Stomach (tissue), 9 donors: Measurements from ENCODE around the gene PPP2R5D. TPM values are rescaled to one million over a fixed set of nuclear protein-coding genes. Genes with fewer than 3 reads are reported as not detected.
"Not testable (repeated sequence)": the region's sequence is repeated elsewhere in the genome, so short reads cannot be mapped to it uniquely, and the experiment has no call there.

ENCODE experiments used
- DNase-seq, 2 donors: peaks; one replicate each; pipeline versions ENCODE4 v3.0.0 to v3.0.0-alpha.2; 2013 to 2019
- H3K27ac ChIP-seq, 5 donors: fragments of 200-600 bp in 4 of 5; sonication (generic) in 4 of 5; one replicate each; pipeline ENCODE4 v1.5.1; 2013 to 2019; ENCODE audit warnings: mild to moderate bottlenecking in 1 of 5, moderate library complexity in 1 of 5
- H3K27me3 ChIP-seq, 3 donors: fragments of 200-600 bp; sonication (generic); one replicate each; pipeline ENCODE4 v1.5.1; 2017 to 2019; ENCODE audit warnings: mixed run types in 1 of 3
- H3K36me3 ChIP-seq, 4 donors: fragments of 200-600 bp; sonication (generic); 1 replicate in 3 of 4; 2 replicates in 1 of 4; pipeline ENCODE4 v1.5.1; 2016 to 2019
- H3K4me1 ChIP-seq, 4 donors: fragments of 200-600 bp; sonication (generic); one replicate each; pipeline ENCODE4 v1.5.1; 2016 to 2019
- H3K4me3 ChIP-seq, 4 donors: fragments of 200-600 bp; sonication (generic) in 3 of 4; one replicate each; pipeline ENCODE4 v1.5.1; 2016 to 2019; ENCODE audit warnings: mild to moderate bottlenecking in 1 of 4
- H3K9me3 ChIP-seq, 4 donors: fragments of 200-600 bp; sonication (generic); one replicate each; pipeline ENCODE4 v1.5.1; 2016 to 2019
- CTCF ChIP-seq, 7 experiments: fragments of 450-650 bp in 4 of 7; fragments of 200-600 bp in 3 of 7; sonication (generic) in 3 of 7; IDR thresholded peaks; one replicate each; pipeline ENCODE4 v1.5.1; 2016 to 2019; ENCODE audit warnings: antibody characterized with exemption in 7 of 7, control low read depth in 2 of 7, mild to moderate bottlenecking in 1 of 7
- EP300 ChIP-seq: sonication (generic); formaldehyde crosslinking; IDR thresholded peaks from one replicate; pipeline ENCODE4 v1.6.1; 2017; ENCODE audit warnings: antibody characterized with exemption
- POLR2A ChIP-seq, 4 donors: fragments of 450-650 bp; IDR thresholded peaks; one replicate each; pipeline ENCODE4 v1.6.1; 2016; ENCODE audit warnings: antibody characterized with exemption in 4 of 4, control low read depth in 2 of 4, mild to moderate bottlenecking in 1 of 4, moderate library complexity in 1 of 4
- POLR2AphosphoS5 ChIP-seq, 3 donors: sonication (generic); formaldehyde crosslinking; IDR thresholded peaks; one replicate each; pipeline ENCODE4 v1.6.1; 2016; ENCODE audit warnings: antibody characterized with exemption in 3 of 3
- WGBS, 5 donors: extraction: QIAGEN DNeasy Blood & Tissue Kit in 3 of 5; methylation state at CpG; one replicate each; pipeline versions ENCODE4 v1.1.5 to v1.1.7; 2013 to 2018; 5-methylcytosine and 5-hydroxymethylcytosine counted together
- intact Hi-C: fragments of 100-400 bp; cut with DNase I; formaldehyde crosslinking; loops from one replicate; pipeline ENCODE4 v1.15.1; 2023; ENCODE audit warnings: low total_unique reads
- polyA plus RNA-seq, 3 donors: library from polyadenylated mRNA; stranded (reverse); fragments of 200-250 nt; gene quantifications; one replicate each; pipeline ENCODE4 v1.2.3, GENCODE V29; 2013
- total RNA-seq, 5 donors: library from RNA; depleted of rRNA; stranded (reverse); fragments of >200 nt; gene quantifications; one replicate each; pipeline versions ENCODE4 v1.1.0 to v1.2.3, GENCODE V29; 2014 to 2016
- donor health status: healthy with polysubstance abuse.
- donor health status: Bipolar disorder and iron deficiency.
- donor health status: healthy.

The PPP2R5D gene
- total and polyA plus RNA-seq, 8 donors, result 19.6 to 517 (median 24.1) TPM

GRCh38 chr6:42940493-42941045 lies 43.8 kb upstream of the PPP2R5D start:
- Histone ChIP-seq H3K36me3 (peaks cover 30 to 96% (median 91%) of the 10 kb centered on the region in 4 donors), H3K27me3 (no peaks in the 10 kb centered on the region), H3K4me3 (no peak overlapping the region), H3K27ac (no peak overlapping the region), H3K9me3 (no peaks in the 10 kb centered on the region), H3K4me1 (peaks cover 0 to 8% (median 3%) of the 10 kb centered on the region in 4 donors)
- WGBS, 5 donors, result 89 to 97% (median 94%) methylated on average over 6 of the region's 6 CpGs
- intact Hi-C loops, result no loop called here
- TF ChIP-seq POLR2AphosphoS5 (IDR thresholded peaks at IDR 0.05) (no peak), CTCF (IDR thresholded peaks at IDR 0.05) (no peak), EP300 (no peak), POLR2A (IDR thresholded peaks at IDR 0.05) (no peak)
- DNase-seq, result no peak

- H3K27me3 ChIP-seq, intact Hi-C loops, H3K4me1 ChIP-seq, H3K4me3 ChIP-seq, DNase-seq, H3K9me3 ChIP-seq, H3K27ac ChIP-seq: not testable (repeated sequence)
- 97 to 100% (median 98%) methylated on average over 5 of the region's 5 CpGs for WGBS, 5 donors
- H3K36me3 ChIP-seq, result peaks cover 25 to 96% (median 89%) of the 10 kb centered on the region in 4 donors
Measured at GRCh38 chr6:42941356-42941755, 43.0 kb upstream of the PPP2R5D start.

GRCh38 chr6:42942444-42942843 lies 41.9 kb upstream of the PPP2R5D start:
- no peak for DNase-seq
- no peaks in the 10 kb centered on the region for H3K27me3 ChIP-seq
- H3K36me3 ChIP-seq, result peaks cover 25 to 89% (median 79%) of the 10 kb centered on the region in 4 donors
- H3K4me1 ChIP-seq, result peaks cover 0 to 8% (median 3%) of the 10 kb centered on the region in 4 donors
- intact Hi-C loops, result no loop called here
- 71 to 90% (median 84%) methylated on average over 7 of the region's 7 CpGs for WGBS, 5 donors
- no peak overlapping the region for H3K4me3 ChIP-seq
- no peak for TF ChIP-seq EP300
- no peak for TF ChIP-seq POLR2AphosphoS5 (IDR thresholded peaks at IDR 0.05)
- no peak for TF ChIP-seq POLR2A (IDR thresholded peaks at IDR 0.05)
- no peak for TF ChIP-seq CTCF (IDR thresholded peaks at IDR 0.05)
- H3K27ac ChIP-seq, result no peak overlapping the region
- H3K9me3 ChIP-seq, result no peaks in the 10 kb centered on the region

- no peaks in the 10 kb centered on the region for H3K9me3 ChIP-seq
- DNase-seq, result no peak
Measured at GRCh38 chr6:42947950-42948349, 36.4 kb upstream of the PPP2R5D start.

More at GRCh38 chr6:42947950-42948349, 36.4 kb upstream of the PPP2R5D start:
- TF ChIP-seq EP300 (no peak), POLR2AphosphoS5 (IDR thresholded peaks at IDR 0.05) (no peak), CTCF (IDR thresholded peaks at IDR 0.05) (no peak), POLR2A (IDR thresholded peaks at IDR 0.05) (no peak)
- Histone ChIP-seq H3K4me1 (peaks cover 0 to 5% (median 0%) of the 10 kb centered on the region in 4 donors), H3K4me3 (no peak overlapping the region), H3K27ac (no peak overlapping the region), H3K27me3 (no peaks in the 10 kb centered on the region), H3K36me3 (peaks cover 0 to 34% (median 26%) of the 10 kb centered on the region in 4 donors)
- intact Hi-C loops, result no loop called here
